ENCODE measurements around the gene MKNK1.

- TF ChIP-seq RARB (CRISPR knock-in tag; IDR thresholded peaks at IDR 0.05) (no peak), SNAI2 (CRISPR knock-in tag; IDR thresholded peaks at IDR 0.05) (no peak), CREB5 (CRISPR knock-in tag; IDR thresholded peaks at IDR 0.05; ENCODE audit: low read depth) (no peak), ZC3H10 (CRISPR knock-in tag; IDR thresholded peaks at IDR 0.05) (no peak), ZFP30 (CRISPR knock-in tag; IDR thresholded peaks at IDR 0.05) (no peak), ZFP3 (CRISPR knock-in tag; IDR thresholded peaks at IDR 0.05) (no peak), BACH2 (CRISPR knock-in tag; IDR thresholded peaks at IDR 0.05; ENCODE audit: borderline replicate concordance) (no peak)
Observed at GRCh38 chr1:46536527-46536926, 67.5 kb downstream of the MKNK1 start.
